Stimulated activated CD4-positive, alpha-beta T cell treated with anti-CD3 and anti-CD28 coated beads, Interleukin-15, amount 100 ng/mL, for 24 hours (primary cell): ENCODE measurements around the gene STK32B.
A peak's percentile ranks its signal among the peaks of the same experiment; 100 is the strongest.
"Not testable (repeated sequence)": the region's sequence is repeated elsewhere in the genome, so short reads cannot be mapped to it uniquely, and the experiment has no call there.

Experiments
- DNase-seq: peaks from one replicate; pipeline ENCODE4 v3.0.0-alpha.2; 2020

STK32B gene

DNA sequence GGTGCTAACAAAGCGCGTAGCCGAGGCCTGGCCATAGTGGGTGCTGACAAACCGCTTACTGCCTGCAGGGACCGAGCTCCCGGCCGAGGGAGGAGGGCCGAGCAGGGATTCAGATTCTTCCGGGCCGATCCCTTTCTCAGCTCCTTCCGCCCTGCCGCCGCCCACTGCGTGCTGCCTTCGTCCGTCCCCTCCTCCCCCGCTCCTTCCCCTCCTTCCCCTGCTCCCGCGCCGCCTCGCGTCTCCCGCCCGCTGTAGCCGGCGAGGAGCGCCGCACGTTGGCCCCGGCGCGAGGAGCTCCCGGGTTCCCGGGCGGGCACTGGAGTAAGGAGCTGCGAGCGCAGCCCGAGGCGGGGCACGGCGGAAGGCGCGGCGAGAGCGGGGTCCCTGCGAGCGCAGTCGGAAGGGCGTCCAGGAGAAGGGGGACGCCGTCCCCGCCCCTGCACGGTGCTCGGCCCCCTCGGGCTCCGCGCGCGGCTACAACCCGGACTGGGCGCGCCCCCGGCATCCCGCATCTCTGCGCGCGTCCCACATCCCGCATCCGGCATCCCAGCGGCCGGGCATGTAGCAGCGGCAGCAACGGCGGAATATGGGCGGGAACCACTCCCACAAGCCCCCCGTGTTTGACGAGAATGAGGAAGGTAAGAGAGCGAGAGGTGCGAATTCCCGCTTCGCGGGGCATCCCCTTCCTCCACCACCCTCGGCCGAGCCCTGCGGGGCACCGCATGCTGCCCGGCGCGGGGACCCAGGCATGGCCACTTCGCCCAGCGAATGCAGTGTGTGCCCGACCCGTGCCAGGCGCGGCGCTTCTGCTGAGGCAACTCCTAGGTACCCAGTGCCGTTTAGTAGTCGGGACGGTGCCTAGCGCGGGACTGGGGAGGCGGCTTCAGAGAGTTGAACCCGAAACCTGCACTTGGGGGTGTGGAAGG lies at the start of gene STK32B:
Gene STK32B (plus strand): TSS at position 203 of the 926 bp plus-strand sequence.
- DNase-seq, result peak; percentile 40

DNA sequence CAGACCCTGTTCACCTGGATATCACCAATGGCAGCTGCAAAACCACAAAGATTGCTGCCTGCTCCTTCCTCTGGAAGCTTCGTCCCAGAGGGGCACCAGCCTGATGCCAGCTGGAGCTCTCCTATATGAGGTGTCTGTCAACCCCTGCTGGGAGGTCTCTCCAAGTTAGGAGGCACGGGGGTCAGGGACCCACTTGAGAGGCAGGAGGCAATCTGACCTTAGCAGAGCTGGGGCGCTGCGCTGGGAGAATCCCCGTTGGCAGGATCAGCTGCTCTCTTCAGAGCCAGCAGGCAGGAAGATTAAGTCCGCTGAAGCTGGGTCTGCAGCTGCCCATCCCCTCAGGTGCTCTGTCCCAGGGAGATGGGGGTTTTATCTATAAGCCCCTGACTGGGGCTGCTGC lies 49.6 kb upstream of the STK32B start:
- not testable (repeated sequence) for DNase-seq

DNA sequence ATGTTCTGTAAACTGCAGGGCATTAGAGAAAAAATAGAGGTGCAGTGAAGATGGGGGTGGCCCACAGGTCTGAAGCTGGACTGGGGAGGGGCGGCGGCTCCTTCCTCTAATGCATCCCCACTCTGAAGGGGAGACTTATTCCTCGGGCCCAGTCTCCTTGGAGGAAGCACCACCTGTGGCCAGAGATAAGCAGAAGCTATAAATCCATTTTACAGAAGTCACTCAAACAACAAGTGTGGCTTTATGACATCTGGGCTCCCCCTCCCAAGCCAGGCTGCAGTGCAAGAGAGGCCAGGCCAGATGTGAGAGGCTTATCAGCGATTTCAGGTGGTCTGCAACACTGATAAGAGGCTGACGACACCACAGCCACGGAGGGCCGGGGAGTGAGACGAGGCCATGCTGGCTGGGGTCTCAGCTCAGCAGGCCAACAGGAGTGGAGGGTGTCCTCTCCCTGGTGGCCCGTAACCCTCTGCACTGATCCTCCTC lies 47.9 kb upstream of the STK32B start:
- no peak for DNase-seq

DNA sequence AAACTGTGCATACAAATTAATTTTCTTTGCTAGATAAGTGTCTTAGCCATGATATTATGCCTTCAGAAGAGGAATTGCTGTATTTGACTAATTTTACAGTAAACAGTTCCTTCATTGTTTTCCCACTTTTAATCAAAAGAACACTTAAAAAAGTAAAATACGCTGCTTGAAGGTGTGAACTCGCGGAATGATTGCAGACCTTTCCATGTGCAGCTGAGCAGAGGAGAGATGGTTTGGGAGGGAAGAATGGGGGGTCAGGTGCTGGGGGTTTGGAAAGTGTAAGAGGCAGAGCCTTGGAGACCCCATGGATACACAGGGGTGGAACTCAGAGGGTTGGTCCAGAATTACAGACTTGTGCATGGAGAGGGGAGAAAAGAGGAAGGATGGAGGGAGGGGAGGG lies 47.4 kb upstream of the STK32B start:
- DNase-seq, result no peak

DNA sequence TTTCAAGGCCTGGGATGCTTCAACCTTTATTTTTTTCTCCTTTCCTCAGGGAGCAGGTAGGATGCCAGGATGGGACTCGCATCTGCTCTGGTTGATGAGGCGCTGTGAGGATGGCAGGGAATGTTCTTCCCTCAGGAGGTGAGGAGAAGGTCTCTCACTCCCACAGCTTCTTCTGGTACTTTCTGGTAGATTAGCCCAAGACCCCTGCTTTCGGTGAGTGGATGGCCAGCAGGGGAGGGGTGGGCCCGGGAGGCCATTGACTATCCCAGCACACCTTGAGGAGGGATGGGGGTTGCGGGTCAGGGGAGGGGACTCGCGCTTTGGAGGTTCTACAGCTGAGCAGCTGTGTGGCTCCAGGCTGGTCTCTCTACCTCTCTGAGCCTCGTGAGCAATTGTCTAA lies 46.8 kb upstream of the STK32B start:
- no peak for DNase-seq

DNA sequence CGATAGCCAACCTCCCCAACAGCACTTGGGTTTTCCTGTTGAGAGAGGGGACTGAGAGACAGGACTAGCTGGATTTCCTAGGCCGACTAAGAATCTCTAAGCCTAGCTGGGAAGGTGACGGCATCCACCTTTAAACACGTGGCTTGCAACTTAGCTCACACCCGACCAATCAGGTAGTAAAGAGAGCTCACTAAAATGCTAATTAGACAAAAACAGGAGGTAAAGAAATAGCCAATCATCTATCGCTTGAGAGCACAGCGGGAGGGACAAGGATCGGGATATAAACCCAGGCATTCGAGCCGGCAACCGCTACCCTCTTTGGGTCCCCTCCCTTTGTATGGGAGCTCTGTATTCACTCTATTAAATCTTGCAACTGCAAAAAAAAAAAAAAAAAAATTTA lies 44.3 kb upstream of the STK32B start:
- DNase-seq, result not testable (repeated sequence)

DNA sequence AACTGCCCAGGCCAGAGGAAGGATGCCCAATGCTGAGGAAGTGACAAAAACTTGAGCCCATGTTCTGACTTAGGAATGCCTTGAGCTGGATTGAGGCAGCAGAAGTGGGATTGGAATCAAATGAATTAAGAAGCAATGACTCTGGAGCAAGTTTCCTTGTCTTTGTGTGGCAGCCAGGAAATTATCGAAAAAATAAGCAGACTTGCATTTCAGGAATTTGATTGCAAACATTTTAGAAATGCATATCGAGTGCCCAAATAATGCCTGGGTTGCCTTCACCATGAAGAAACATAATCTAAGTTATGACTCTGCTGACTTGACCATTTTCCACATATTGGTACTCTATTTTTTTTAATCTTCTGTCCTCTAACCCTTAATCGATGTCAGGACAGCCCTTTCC lies 41.5 kb upstream of the STK32B start:
- DNase-seq, result no peak

DNA sequence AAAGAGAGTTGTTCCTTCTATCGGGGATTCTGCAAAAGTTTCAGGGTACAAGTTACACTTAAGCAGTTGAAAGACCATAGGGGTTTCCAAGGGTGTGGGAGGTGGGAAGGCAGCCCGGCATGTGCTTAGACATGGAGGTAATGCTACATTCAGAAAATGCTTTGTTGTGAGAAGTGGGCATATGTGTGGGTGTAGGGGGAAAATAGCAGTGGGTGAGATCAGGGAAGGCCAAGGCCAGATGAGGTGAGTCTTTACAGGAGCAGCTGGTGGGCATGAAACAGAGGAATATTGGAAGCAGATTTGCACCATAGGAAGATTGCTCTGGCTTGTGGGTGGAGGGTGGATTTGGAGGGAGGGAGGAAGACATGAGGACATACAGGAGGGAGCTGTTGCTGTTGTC lies 40.3 kb upstream of the STK32B start:
- DNase-seq, result no peak

DNA sequence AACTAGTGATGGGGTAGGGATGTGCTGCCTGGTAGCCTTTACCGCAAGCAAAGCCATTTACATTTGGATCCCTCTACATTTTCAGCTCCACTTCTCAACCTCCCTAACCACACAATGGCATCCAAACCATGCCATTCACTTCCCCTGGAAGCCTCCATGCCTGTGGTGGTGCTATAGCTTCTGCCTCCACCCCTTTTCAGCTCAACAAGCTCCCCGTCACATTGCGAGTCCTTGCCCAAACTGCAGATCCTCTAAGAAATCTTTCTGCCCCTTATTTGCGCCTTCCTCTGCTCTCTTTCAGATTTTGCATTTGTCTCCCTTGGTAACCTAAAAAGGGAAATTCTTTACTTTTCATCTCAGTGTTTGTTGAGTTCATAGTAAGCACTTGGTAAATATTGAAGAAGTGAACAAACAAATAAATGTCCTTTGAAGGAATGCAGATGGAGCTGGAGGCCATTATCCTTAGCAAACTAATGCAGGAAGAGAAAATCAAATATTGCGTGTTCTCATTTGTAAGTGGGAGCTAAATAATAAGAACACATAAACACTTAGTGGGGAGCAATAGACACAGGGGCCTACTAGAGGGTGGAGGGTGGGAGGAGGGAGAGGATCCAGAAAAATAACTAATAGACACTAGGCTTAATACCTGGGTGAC lies 38.9 kb upstream of the STK32B start:
- DNase-seq, result no peak

DNA sequence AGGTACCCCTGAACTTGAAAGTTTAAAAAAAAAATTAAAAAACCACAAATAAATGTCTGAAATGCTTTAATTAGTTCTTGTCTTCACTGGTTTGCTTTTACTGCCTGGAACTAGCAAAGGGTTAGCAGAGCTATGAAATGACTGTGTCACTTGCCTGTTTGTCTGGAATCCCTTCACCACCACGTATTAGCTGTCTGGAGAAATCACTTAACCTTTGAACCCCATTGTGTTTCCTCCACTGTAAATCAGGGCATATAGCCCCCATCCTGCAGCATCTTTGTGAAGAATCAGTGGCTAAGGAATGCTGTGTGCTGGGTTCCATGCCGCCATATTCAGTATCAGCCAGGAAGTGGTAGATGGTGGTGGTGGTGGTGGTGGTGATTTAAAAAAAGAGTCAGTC lies 38.3 kb upstream of the STK32B start:
- DNase-seq, result no peak

DNA sequence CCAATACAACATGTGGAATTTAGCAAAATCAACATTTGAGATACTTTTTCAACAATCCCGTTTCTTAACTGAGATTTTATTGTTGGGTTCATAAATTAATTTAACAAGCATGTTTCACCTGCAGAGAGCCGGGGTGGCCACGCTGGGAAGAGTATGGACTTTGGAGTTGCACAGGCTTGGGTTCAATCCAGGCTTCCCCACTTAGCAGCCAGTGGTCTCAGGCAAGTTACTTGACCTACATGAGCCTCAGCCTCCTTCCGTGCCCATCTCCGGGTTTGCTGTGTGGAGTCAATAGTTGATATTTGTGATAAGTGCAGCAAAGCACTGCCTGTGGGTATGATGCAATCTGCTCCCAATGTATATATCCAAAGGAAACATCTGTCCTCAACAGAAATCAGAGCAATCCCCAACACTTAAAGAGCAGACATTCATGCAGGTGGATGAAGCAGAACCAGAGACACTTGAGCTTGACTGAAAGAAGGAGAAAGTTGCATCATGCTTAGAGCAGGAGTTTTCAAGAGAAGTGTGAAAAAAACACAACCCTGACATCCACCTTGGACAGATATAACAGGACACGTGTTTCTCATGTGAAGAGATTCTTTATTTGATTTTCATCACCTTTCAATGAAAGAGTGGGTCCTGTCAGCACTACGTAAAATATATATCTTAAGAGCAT lies 37.1 kb upstream of the STK32B start:
- DNase-seq, result no peak

DNA sequence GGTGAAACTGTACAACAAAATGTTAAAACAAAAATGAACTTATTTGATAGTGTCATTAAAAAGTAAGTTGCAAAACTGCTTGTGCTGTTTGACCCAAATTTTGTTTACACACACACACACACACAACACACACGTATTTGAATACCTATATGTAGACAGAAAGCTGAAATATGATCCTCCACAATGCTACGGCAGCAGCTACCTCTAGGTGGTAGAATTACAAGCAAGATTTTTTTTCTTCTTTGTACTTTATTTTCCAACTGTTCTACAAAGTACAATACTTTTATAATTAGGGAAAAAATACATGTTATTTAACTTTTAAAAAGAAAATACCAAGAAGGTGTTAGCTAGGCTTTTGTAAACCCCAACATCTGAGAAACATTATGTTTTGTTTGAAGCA lies 33.2 kb upstream of the STK32B start:
- no peak for DNase-seq

DNA sequence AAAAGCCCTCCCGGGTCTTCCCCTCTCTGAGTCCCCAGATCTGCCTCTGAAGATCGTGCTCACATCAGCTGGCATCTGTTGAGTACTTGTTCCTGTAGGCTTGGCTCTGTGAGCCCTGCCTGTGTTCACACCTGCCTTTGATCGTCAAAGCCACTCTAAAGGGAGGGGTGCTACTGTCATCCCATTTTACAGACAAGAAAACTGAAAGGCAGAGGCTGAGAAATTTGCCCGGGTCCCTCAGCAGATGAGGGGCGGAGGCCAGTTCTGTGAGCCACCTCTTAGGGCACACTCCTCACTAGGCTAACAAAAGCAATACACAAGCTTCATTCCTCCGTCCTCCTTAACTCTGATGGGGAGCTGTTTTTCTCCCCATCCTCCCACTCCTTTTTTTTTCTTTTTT lies 32.7 kb upstream of the STK32B start:
- DNase-seq, result no peak

DNA sequence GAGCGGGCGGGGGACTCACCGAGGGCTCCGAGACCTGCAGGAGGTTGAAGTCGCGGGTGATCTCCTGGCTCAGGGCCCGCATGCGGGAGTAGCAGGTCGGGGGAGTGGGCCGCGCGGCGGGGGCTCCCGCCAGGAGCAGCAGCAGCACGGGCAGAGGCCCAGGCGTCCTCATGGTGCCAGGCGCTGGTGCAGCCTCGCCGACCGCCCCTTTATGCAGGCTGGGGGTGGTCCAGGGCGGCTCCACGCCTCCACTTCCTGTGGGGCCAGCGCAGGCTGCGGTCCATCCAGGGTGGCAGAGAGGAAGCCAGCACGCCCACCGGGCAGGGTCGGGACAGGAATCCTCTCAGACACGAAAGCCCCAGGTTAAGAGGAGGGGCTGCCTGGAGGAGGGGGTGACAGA lies 32.0 kb upstream of the STK32B start, which contains the start of gene CYTL1:
Gene CYTL1 (minus strand): TSS at position 185 of the 400 bp plus-strand sequence. CDS start 13 bp downstream, at position 172.
- DNase-seq, result peak; percentile 3

DNA sequence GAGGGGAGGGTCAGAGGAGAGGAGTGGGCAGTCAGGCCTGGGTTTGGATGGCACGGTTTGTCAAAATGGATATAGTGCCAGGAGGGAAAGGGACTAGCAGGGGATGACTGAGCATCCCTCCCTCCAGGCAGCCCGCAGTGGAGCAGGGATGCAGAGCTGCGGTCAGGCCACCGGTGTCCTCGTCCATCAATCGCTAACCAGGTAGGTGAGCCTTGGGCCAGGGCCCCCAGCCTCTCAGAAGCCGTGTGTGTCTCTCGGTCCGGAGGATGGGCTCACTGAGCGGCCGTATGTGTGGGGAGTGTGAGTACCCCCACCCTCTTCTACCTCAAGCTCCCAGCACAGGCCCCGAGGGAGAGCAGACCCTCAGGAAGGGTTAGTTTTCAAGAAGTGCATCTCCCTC lies 31.5 kb upstream of the STK32B start:
- no peak for DNase-seq

DNA sequence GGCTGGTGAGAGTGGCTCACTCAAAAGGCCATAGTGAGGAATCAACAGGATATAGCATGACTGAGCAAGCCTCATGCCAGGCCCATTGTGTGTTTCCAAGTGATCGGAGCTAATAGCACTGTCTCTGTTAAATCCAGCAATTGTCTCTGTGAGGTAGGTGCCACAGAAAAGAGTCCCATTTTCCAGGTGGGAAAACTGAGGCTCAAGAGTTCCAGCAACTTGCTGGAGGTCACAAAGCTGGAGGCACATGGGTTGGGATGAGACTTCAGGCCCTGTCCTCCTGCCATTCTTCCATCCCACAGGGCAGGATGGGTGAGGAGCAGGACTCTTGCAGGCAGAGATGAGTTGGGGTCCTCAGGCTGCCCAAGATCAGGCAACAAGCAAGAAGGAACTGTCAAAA lies 30.9 kb upstream of the STK32B start:
- no peak for DNase-seq

DNA sequence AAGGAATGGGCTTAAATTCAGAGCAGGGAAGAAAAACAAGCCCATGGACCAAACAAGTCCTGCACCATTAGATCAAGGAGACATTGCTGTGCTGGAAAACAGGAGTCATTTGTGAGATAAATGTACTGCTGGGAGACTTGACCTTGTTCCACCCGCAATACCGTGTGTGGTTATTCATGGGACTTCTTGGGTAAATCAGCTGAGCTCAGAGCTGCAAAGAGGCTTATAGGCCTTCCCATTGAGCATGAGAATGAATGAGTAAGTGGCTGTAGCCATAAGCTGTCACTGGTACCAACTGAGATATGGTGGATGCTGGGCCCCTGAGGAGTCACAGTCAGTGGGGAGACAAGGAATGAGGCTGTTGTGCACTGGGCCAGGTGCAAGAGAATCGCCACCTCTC lies 29.7 kb upstream of the STK32B start:
- DNase-seq, result no peak

DNA sequence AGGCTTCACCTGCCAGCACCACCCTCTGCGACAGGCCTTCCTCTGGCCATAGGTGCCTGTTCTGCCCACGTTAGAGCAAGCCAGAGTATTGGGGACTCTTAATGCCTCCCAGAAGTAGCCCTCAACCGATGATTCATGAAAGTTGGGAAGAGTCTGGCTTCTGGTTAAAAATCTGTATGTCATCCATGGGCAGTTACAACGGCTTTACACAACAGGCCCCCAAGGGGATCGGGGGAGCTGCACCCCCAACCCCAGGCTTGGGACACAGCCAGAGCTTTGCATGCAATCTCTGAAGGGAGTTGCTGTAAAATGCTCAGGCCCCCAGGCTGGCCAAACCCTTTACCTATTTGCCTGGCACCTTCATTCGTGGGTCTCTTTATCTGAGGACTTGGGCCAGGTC lies 26.6 kb upstream of the STK32B start:
- DNase-seq, result no peak

DNA sequence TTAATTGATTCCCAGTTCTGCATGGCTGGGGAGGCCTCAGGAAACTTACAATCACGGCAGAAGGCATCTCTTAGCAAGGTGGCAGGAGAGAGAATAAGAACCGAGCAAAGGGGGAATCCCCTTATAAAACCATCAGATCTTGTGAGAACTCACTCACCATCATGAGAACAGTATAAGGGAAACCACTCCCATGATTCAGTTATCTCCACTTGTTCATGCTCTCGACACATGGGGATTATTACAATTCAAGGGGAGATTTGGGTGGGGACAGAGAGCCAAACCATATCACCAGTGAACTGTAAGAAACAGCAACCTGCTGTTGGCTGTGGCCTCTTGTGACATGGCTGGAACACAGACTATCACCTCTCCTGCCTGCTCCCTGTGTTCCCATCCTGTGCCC lies 24.9 kb upstream of the STK32B start:
- DNase-seq, result no peak

DNA sequence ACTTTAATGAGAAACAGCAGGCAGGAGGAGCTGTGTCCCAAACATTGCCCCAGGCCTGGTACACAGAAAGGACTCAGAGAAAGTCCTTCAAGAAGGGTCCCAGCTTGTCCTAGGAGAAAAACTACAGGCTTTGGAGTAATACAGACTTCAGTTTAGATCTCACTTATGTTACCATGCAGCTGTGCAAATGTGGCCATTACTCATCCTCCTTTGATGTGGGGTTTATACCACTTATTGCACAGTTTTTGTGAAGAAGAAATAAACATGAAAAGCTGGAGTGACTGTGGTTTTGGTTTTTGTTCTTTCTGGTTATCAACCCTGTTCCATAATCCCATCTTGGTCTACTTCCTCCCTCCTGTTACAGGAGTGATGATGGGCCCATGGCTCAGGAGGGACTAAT lies 23.9 kb upstream of the STK32B start:
- DNase-seq, result no peak

DNA sequence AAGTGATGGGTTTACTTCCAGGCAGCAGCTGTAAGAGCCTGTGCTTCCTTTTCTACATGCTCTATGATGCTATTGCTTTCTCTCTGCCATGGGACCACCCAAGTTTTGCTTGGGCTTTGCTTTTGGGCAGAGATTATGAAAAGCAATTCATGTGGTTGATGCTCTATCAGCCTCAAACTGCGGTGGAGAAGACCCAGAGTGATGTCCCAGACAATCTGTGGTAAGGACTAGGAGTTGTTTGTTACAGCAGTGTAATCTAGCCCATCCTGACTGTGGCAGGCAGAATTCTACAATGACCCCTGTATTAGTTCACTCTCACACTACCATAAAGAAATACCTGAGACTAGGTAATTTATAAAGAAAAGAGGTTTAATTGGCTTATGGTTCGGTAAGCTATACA lies 22.8 kb upstream of the STK32B start:
- no peak for DNase-seq

DNA sequence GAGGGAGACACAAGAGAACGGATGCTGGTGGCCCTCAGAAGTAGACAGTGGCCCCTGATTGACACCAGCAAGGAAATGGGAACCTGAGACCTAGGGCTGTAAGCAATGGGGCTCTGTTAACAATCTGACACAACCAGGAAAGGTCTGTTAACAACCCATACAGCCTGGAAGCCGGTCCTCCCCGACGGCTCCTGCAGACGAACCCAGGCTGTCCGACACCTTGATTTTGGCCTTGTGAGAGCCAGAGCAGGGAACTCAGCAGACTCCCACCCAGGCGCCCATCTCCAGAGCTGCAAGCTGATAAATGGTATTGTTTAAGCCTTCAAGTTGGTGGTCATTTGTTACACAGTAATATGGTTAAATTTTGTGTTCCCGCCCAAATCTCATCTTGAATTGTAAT lies 21.8 kb upstream of the STK32B start:
- no peak for DNase-seq

DNA sequence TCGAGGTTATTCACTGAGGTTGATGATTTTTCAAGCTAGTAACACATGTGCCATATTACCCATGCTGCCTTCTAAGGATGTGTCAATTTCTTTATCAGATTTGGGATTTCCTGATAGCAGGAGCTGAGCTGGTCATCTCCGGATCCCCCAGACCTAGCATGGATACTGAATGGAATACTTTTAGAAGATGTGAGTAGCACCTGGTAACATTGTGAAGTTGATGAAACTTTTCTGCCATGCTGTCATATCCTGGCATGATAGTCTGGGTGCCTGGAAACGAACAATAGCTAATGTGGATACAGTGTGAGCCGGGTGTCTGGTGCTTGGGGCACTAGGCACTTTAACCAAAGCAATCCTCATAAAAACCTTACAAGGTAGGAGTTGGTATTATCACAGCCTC lies 21.1 kb upstream of the STK32B start:
- DNase-seq, result no peak

DNA sequence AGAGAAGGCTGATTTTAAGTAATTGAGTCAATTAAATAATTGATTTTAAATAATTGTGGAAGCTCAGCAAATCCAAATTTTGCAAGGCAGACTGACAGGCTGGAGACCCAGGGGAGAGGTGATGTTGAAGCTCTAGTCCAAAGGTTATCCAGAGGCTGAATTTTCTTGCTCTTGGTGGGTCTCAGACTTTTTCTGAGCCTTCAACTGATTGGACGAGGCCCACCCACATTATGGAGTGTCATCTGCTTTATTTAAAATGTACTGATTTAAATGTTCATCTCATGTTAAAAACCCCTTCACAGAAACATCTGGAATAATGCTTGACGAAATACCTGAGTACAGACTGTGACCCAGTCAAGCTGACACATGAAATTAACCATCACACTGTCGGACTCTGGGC lies 20.4 kb upstream of the STK32B start:
- DNase-seq, result no peak
